Left renal cortex interstitium (tissue), 4 donors: ENCODE measurements around the gene VPS13A. TPM values are rescaled to one million over a fixed set of nuclear protein-coding genes. Genes with fewer than 3 reads are reported as not detected.
"Not testable (repeated sequence)": the region's sequence is repeated elsewhere in the genome, so short reads cannot be mapped to it uniquely, and the experiment has no call there.

ENCODE experiments used
- DNase-seq, 4 donors: peaks; one replicate each; pipeline ENCODE4 v3.0.0-alpha.2; 2013; ENCODE audit warnings: low read depth in 4 of 4, low spot score in 2 of 4, missing footprints in 1 of 4
- polyA plus RNA-seq, 4 donors: library from polyadenylated mRNA; unstranded; fragments of 120-200 nt; gene quantifications; one replicate each; pipeline ENCODE4 v1.2.1, GENCODE V29; 2013; ENCODE audit not compliant: insufficient read length in 4 of 4

The VPS13A gene
- polyA plus RNA-seq, 4 donors = 25.5 to 42.7 (median 32.8) TPM

DNA sequence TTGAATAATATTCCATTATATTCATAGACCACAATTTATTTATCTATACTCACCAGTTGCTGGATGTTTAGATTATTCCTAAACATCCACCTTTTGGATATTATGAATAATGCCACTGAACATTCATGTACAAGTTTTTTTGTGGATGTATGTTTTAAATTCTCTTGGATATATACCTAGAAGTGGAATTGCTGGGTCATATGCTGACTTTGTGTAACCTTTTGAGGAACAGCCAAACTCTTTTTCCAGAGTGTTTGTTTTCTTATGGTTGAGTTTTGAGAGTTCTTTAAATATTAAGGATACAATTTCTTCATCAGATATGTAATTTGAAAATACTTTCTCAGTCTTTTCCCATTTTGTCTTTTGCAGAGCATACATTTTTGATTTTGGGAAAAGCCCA, 2.7 kb downstream of the VPS13A start:
- DNase-seq = no peak

DNA sequence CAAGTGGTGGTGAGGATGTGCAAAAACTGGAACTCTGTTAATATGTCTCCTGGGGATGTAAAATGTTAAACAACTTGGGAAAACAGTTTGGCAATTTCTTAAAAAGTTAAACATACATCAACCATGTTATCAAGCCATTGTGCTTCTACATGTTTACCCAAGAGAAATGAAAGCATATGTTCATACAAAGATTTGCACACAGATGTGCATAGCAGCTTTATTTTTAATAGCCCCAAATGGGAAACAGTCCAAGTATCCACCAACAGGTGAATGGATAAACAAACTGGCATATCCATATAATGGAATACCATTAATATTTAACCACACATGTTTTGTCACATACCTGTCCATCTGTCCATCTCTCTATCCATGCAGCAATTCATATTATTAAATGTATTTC, 6.2 kb downstream of the VPS13A start:
- DNase-seq = no peak

DNA sequence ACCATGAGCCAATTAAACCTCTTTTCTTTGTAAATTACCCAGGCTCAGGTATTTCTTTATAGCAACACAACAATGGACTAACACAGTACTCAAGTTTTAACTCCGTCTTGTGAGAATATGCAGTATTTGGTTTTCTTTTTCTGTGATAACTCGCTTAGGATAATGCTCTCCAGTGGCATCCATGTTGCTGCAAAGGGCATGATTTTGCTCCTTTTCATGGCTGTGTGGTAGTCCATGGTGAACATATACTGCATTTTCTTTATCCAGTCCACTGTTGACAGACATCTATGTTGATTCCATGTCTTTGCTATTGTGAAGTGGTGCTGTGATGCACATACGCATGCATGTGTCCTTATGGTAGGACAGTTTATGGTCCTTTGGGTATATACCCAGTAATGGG, 10.9 kb downstream of the VPS13A start:
- no peak for DNase-seq

DNA sequence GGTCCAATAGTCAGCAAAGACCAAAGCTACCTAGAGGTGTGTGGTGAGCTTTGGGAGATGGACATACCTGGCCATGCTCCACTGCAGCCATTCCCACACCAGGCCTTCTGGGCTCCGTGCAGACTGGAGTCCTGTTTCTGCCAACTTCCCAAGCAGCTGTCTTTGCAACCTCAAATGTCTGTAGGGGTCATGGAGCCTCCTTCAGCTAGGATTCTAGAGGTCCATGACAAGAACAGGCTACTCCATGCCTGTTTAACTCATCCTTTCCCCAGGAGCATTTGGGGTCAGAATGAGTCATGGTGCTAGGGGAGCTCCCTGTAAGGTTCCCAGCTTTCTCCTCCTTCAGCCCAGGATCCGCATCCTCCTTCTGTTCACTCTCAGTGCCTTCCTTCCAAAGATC, 17.1 kb downstream of the VPS13A start:
- no peak for DNase-seq

DNA sequence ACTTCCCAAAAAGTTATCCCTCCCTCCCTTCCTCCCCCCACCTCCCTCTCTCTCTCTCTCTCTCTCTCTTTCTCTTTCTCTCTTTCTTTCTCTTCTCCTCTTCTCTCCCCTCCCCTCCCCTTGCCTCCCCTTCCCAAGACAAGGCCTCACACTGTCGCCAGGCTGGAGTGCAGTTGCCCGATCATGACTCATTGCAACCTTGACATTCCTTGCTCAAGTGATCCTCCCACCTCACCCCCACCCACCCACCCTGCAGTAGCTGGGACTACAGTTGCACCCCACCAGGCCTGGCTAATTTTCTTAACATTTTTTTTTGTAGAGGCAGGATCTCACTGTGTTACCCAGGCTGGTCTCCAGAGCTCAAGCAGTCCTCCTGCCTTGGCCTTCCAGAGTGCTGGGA, 32.8 kb downstream of the VPS13A start:
- no peak for DNase-seq

DNA sequence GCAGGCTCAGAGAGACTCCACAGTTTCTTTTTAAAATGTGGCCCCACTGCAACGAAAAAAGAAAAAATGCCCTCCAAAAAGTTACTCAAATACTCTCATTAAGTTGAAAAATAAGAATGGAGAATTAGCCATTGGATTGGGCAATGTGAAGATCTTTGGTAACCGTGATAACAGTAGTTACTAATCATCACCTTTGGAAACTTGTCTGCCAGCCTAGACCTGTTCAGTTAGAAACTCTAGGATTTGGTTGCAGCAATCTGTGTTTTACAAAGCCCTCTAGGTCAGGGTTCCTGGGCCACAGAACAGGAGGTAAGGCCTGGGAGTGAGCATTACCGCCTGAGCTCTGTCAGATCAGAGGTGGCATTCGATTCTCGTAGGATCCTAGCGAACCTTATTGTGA, 34.2 kb downstream of the VPS13A start:
- DNase-seq = no peak

DNA sequence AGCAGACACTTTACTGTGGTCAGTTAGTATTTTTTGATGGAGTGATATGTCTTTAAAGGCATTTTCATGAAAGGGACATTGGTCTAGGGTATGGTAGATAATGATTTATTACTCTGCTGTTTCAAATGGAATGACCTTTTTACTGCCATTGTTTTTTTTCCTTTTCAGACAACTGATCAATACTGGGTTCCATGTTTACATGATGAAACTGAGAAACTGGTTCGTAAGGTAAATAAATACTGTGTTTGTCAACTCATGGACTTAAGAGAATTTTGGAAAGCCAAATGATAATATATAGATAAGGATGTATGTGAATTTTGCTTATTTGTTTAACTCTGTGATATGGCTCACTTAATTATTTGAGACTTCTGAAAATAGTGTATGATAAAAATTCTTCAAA, 35.5 kb downstream of the VPS13A start:
- DNase-seq = no peak

DNA sequence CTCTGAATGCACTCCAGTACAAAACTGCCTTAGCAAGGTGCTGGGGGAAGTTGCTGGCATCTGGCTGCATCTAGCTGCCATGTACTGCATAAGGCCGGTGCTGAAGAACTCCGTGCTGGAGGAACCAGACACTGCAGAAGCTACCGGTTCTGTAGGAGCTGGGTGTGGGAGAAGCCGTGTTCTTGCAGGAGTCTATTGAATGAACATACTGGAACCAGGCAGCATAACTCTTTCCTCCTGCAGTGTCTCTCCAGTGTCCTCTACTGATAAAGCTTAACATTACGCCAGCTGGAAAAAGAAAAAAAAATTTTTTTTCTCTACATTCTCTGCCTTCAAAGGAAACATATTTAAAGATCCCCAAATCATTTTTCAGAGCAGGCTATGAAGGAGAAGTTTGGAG, 38.5 kb downstream of the VPS13A start:
- DNase-seq = no peak

DNA sequence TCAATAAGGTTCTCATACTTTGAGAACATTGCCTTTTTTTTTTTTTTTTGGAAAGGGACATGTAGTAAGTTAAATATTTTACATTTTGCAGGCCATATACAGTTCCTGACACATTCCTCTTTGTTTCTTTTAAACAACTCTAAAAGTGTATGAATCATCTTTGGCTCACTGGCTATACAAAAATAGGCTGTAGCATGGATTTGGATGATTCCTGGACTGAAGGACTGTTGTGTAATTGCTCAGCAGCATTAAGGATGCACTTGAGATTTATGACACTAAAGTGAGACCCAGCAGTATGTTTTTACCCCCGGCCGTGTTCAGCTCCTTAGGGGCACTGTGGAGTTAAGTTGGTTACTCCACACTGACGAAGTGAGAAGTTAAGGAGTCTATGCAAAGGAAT, 41.3 kb downstream of the VPS13A start:
- no peak for DNase-seq

DNA sequence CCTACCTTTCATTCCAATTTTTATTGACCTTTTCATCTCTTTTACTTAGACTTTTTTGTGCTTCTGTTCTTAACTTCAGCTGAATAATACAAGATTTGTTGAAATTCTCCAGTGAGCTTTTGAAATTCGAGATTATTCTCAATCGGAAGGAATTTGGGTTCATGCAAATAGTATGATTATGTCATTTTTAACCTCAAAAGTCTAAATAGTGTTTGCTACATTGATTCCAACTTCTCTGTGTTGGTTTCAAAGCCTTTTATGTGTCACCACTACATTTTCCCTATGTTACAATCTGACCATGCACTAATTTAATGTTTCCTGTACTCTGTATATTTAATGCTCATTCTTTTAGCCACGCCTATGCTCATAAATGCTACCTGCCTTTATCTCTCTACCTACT, 44.1 kb downstream of the VPS13A start:
- DNase-seq = no peak

DNA sequence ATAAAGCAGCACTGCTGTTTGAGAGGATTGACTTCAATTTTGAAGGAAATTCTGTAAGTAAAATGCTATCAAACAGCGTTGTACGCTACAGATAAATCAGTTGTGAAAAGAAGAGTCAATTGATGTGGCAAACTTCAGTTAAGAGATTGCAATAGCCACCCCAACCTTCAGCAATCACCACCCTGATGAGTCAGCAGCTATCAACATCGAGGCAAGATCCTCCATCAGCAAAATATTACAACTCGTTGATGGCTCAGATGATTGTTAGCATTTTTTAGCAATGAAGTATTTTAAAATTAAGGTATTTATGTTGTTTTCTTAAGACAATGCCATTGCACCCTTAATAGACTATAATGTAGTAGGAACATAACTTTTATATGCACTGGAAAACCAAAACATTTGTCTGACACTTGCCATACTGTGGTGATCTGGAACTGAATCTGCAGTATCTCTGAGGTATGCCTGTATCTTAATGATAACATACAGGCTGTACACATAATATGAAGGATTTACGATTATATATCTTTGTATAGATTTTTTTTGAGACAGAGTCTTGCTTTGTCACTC, 47.5 kb downstream of the VPS13A start:
- DNase-seq = no peak

DNA sequence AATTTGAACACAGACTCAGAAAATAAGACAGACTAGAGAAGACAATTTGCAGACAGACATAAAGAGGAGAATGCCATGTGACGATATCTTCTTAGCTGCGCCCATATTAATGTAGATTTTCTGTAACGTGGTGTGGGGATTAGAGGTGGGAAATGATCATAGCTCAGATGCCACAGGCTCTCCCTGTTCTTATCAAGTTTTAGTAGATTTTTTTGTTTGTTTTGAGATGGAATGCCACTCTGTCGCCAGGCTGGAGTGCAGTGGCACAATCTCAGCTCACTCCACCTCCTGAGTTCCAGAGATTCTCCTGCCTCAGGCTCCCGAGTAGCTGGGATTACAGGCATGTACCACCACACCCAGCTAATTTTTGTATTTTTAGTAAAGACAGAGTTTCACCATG, 59.4 kb downstream of the VPS13A start:
- no peak for DNase-seq

DNA sequence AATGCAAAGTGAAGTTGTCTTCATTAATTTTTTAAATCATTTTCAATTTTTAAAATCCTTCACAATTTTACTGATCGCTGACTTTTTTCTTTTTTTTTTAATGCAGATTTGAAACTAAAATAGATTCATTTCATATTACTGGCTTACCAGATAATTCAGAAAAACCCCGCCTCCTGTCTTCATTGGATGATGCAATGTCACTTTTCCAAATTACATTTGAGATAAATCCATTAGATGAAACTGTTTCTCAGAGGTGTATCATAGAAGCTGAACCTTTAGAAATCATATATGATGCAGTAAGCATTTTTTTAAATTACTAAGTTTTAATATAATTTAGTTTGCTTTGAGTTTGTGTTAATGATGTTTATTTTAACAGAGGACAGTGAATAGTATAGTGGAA, 60.6 kb downstream of the VPS13A start:
- DNase-seq = no peak

DNA sequence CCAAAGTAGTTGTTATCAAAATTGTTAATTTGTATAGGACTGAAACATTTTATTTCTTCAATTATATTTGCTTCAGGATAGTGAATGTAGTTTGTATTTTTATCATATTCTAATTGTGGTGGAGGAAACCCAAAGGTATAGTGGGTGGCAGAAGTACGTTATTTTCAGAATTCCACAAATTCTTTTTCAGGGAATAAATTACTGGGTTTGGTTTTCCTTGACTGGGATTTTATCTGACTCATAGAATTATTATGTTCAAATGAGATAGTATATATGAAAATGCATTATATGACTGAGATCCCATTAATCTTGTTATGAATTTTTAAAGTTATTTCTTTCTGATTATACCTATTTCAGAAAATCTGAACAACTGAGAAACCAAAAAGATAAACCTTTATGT, 73.7 kb downstream of the VPS13A start:
- no peak for DNase-seq

DNA sequence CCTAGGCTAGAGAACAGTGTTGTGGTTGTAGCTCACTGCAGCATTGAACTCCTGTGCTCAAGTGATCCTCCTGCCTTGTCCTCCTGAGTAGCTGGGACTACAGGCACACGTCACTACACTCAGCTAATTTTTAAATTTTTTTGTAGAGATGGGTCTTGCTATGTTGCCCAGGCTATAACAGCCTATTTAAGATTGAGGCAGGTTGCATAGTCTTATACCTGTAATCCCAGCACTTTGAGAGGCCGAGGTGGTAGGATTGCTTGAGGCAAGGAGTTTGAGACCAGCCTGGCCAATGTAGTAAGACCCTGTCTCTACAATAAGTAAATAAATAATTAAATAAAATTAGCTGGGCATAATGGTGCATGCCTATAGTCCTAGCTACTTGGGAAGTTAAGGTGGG, 79.9 kb downstream of the VPS13A start:
- no peak for DNase-seq

DNA sequence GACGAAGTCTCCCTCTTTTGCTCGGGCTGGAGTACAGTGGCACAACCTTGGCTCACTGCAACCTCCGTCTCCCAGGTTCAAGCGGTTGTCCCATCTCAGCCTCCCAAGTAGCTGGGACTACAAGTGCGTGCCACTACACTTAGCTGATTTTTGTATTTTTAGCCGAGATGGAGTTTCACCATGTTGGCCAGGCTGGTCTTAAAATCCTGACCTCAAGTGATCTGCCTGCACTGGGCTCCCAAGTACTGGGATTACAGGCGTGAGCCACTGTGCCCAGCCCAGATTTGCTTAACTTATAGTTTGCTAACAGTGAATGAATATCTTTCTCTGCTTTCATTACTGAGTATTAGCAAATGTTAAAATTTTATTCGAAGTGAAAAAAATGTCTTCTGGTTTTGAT, 84.3 kb downstream of the VPS13A start:
- DNase-seq = no peak

DNA sequence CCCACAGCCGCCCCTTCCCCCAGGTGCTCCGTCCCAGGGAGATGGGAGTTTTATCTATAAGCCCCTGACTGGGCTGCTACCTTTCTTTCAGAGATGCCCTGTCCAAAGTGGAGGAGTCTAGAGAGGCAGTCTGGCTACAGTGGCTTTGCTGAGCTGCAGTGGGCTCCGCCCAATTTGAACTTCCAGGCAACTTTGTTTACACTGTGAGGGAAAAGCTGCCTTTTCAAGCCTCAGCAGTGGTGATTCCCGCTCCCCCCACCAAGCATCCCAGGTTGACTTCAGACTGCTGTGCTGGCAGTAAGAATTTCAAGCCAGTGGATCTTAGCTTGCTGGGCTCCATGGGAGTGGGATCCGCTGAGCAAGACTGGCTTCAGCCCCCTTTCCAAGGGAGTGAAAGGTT, 90.4 kb downstream of the VPS13A start:
- DNase-seq = not testable (repeated sequence)

DNA sequence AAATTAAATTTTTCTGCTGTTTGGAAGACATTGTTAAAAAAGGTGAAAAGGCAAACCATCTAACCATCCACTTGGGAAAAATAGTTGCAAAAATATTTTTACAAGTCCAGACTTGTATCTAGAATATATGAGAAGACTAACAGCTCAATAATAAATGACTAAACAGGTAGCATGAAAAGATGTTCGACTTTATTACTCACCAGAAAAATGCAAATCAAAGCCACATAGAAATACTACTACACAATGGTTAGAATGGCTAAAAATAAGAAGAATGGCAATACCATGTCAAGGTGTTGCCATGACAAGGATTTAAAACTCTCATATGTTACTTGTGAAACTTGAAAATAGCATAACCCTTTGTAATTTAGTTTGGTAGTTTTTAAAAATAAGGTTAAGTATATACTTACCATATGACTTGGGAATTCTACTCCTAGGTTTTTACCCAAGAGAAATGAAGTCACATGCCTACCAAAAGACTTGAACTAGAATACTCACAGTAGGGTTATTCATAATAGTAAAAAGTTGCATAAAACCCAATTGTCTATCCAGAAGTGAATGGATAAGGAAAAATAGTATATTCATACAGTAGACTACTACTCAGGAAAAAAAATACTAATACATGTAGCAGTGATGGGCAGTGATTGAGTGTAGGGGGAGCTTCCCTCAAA, 93.8 kb downstream of the VPS13A start:
- DNase-seq = no peak

DNA sequence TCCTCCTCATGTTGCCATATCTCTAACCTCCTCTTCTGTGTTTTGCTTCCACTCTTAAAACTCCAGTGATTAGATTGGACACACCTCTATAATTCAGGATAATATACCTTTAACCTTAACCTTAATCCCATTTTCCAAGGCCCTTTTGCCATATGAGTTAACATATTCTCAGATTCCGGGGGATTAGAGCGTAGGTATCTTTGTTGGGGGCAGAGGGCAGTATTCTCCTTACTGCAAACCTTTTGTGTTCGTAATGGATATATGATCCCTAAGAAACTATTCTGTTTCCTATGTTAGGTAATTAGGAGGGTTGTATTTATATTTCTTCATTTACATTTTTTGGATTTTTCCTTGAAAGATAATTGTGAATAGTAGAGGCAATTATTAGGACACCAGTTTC, 99.5 kb downstream of the VPS13A start:
- no peak for DNase-seq

DNA sequence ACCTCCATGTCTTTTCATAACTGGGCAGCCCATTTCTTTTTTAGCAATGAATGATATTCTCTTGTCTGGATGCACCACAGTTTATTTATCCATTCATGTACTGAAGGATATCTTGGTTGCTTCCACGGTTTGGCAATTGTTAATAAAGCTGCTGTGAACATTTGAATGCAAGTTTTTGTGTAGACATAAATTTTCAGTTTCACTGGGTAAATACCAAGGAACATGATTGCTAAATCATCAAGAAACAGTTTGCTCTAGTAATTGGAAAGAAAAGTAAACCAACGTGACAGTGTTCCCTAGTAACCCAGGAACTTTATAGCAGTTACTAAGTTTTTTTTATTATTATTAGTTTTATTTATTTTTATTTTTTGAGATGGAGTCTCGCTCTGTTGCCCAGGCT, 100.4 kb downstream of the VPS13A start:
- no peak for DNase-seq

DNA sequence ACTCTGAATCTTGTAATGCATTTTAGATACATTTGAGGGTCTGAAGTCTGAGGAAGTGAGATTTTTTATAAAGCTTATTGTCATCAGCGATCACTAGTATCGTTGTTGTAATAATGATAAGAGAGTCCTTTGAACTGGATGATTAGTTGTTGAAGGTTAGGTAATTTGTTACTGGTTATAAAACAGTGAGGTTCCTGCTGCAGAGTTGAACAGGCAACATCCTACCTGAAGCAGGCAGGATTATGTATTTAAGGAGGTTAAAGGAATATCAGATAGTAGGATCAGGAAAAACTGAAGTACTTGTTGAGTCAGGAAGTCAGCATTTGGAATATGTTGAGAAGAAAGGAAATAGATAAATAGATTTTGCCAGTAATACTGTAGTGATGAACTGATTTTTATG, 106.7 kb downstream of the VPS13A start:
- no peak for DNase-seq

DNA sequence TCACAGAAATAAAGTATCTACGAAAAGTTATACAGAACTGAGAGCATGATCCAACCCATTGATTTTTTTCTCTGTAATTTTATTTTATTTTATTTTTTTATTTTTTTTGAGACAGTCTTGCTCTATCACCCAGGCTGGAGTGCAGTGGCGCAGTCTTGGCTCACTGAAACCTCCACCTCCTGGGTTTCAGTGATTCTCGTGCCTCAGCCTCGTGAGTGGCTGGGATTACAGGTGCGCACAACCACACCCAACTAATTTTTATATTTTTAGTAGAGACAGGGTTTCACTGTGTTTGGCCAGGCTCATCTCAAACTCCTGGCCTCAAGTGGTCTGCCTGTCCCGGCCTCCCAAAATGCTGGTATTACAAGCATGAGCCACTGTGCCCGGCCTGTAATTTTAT, 107.3 kb downstream of the VPS13A start:
- no peak for DNase-seq

DNA sequence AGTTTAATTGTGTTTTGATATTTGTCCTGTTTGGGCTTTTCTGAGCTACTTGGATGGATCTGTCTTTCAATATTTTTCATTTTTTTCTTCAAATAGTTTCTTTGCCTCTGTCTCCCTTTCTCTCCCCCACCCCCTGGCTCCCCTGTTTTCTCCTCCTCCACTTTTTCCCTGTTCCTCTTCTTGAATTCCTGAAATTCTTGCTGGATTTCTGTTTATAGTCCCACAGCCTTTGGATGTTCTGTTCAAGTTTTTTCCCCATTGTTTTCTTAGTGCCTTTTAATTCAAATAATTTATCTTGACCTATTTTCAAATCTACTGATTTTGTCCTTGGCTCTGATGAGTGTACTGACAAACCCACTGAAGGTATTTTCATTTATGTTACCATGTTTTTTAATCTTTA, 113.0 kb downstream of the VPS13A start:
- no peak for DNase-seq
